ENCODE data around the gene KCNMA1.

KCNMA1 gene

DNA sequence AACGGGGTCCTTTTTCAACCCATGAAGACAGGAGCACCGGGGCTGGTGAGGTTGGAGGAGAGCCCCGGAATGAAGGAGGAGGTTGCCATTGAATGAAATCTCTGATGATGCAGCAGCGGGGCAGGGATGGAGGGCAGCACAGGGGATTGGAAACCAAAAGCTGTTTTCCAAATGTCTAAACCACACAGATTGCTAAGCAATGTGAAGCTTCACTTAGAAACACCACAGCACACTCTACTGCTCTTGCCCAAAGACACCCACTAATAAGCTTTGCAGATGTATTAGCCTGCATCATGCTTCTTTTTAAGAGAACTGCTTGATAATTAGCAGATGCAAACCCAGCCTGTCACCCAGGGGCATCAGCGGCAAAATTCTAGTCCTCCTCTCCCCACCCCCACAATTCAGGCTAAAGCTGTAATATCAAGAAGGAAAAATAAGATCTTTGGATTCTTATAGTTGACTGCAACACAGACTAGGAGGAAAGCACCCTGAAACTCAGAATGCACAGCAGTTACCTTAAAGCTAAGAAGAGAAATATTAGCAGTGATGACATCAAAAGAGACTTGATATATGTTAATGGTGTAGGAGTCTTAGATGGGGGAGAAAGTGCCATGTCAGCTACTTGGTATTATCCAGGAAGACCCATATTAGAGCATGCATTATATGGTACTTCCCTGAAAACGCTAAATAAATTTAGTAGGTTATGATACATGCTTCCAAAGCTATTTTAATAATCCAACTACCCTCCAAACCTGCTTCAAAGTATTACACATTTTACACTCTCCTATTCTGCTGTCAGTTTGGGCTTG lies 666.7 kb downstream of the KCNMA1 start:
- no peak for DNase-seq

DNA sequence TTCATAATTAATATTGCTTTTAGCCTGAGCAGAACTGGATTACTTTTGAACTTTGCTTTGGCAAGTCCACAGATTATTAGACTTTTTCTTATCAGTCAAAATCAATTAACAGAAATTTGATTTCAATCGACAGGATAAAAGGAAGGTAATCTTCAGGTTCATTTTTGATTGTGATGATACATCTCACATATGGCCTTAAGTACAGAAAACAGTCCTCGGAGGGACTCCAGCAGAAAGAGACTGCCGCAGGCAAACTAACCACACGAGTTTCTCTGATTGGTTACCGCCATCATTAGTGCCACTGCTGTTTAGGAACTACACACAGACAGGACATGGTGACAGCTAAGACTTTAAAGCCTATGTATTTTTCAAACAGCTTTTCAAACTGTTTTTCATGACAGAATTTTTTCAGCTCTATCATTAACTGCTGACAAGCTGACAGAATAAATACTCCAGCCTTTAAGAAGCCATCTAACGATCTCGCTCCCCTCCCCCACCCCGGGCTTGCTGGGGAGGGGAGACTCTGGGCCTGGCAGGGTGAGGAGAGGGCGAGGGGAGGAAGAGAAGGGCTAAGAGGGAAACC lies 668.2 kb downstream of the KCNMA1 start:
- DNase-seq = no peak

GRCh38 chr10:76968483-76968882 lies 669.1 kb downstream of the KCNMA1 start:
- DNase-seq = no peak

- DNase-seq = no peak
These were observed 674.8 kb downstream of the KCNMA1 start for GRCh38 chr10:76962851-76963250.

- DNase-seq = peak in 1 of 4 experiments; percentile 17
These were observed 675.8 kb downstream of the KCNMA1 start for GRCh38 chr10:76961841-76962240.

- DNase-seq = no peak
These were observed 678.5 kb downstream of the KCNMA1 start for GRCh38 chr10:76959111-76959510.

- no peak for DNase-seq
These were observed 682.8 kb downstream of the KCNMA1 start for GRCh38 chr10:76954838-76955237.

- DNase-seq = no peak
These were observed 687.3 kb downstream of the KCNMA1 start for GRCh38 chr10:76950354-76950753.

DNA sequence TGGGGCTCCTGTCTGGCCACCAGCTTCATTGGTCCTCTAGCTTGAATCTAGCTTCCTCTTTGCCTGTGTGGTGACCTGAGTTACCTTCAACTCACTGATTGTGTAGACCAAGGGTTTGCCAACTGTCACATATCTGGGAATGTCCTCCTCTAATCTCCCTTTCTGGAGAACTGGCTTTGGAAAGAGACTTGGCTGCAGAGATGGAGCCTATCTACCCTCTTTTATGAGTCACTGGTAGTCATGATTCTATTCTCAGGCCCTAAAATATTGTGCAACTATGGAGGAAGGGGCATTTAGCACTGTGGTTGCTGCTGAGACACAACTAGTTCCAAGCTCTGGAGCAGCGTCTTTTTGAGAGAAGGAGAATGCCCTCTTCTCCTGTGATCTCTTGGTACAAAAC lies 691.3 kb downstream of the KCNMA1 start:
- DNase-seq = peak in 3 of 4 experiments; percentile 7 to 53 (median 42)

- no peak for DNase-seq
These were observed 692.4 kb downstream of the KCNMA1 start for GRCh38 chr10:76945166-76945565.

DNA sequence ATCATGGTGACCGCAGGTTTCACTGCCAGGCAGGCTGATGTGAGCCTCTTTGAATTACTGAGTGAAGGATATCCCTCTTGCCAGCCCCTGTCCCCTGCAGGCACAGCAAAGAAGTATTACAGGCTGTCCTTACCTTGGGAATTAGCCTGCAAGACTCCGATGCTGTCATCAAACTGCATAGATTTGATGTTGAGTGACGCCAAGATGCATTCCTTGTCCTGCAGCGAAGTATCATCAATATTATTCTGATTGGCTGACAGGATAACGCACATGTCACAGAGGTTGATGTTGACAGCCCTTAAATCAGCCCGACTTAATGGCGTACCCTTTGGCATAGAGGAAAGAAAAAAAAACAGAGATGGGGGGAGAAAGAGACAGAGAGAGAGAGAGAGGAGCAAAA lies 693.0 kb downstream of the KCNMA1 start:
- no peak for DNase-seq

DNA sequence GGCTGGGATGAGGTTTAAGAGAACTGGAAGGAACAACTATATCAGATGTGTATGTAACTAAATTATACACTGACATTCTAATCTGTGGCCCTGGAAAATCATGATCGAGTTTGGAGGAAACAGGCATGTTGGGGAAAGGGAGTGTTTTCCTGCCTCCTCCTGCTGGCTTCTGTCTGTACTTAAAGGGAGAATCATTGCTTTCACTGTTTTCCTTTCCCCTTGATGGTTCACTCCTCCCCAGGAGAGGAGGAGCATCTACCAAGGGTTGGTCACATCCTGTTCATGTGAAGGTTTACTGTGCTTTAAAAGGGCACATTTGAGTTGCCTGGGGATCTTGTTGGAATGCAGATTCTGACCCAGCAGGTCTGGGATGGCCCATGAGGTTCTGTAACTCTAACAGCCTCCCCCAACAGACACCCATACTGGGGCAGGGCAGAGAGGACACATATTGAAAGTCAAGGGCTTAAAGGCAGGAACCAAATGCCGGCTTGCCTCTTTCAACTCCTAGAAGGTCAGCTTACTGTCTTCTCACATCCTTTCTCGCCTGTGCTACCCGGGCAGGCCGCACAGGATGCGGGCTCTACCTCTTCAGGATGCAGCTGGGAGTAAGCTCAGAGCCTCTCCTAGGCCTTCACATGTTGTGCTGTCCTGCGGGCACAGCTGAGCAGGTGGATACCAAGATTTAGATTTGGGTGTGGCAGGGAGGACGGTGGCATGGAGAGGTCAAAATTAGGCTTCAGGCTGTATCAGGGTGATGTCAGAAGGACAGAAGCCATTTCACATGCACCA lies 694.8 kb downstream of the KCNMA1 start:
- no peak for DNase-seq

DNA sequence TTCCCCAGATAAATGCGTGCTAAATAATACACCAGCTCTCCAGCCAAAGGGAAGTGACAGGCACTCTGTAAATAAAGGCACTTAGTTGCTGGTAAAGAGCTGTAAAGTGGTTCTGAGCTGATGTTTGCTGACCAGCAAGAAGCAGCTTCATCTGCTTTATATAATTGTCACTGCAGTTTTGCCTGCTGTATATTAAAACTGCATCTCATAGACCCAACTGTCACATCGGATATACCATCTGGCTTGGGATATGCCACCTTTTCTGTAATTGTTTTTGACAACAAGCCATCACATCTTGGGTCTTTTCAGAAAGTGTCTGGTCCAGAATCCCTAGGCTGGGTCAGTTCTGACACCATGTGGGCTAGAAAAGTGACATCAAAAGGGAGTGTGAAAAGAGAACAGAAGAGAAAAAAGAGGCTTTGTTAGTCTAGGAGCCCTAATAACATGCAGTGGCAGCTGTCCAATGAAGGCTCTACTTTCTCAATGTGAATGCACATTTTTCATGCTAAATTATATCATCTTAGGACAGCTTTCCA lies 697.6 kb downstream of the KCNMA1 start:
- no peak for DNase-seq

- DNase-seq = no peak
These were observed 700.4 kb downstream of the KCNMA1 start for GRCh38 chr10:76937181-76937600.

GRCh38 chr10:76935941-76936613 lies 701.5 kb downstream of the KCNMA1 start:
- DNase-seq = no peak

GRCh38 chr10:76928565-76928964 lies 709.0 kb downstream of the KCNMA1 start:
- no peak for DNase-seq

DNA sequence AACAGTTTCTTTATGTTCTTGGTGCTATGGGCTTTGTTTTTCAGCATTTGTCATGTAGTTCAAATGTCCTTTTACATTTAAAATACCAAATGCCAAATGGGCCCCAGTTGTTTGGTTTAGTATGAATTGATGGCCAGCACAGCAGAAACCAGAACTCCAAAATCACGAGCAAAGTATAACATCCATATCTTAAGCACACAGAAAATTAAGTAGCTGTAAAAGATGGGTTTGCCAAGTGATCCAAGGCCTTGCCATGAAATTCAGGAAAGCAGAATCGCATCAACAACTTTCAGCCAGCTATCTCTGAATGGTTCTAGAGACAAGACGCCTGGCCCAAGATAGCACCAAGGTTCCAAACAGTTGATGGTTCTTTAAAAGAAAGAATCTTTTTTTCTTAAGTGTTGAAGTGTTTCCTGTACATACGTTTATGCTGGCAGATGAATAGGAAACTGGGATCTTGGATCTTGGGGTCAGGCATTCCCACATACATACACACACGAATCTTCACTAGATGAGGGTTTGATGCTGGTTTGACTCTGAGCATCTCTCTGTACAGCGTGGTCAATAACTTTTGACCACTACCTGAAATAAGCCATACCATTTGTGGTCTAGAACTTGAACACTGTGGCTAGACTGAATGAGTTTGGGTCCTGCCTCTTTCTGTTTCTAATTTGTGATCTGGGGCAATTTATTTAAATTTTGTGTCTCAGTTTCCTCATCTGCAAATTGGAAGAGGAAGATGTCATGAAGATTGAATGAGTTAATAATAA lies 711.8 kb downstream of the KCNMA1 start:
- DNase-seq = no peak

DNA sequence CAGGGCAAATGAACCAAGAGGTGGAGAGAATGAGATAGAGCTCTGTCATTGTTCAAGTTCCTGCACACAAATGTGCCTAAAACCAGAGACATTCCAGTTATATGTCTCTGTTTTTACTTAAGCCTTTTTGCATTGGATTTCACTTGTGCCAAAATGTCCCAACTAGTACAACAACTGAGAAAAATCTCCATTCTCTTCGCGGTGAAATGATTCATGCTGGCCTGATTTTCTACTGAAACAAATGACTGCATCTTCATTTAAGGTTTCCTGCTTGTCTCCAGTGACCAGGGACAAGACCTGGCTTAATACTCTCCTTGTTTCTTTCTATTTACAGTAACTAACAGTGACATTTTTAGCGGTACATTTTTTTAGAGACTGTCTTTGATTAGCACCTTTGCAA lies 714.9 kb downstream of the KCNMA1 start:
- DNase-seq = no peak

DNA sequence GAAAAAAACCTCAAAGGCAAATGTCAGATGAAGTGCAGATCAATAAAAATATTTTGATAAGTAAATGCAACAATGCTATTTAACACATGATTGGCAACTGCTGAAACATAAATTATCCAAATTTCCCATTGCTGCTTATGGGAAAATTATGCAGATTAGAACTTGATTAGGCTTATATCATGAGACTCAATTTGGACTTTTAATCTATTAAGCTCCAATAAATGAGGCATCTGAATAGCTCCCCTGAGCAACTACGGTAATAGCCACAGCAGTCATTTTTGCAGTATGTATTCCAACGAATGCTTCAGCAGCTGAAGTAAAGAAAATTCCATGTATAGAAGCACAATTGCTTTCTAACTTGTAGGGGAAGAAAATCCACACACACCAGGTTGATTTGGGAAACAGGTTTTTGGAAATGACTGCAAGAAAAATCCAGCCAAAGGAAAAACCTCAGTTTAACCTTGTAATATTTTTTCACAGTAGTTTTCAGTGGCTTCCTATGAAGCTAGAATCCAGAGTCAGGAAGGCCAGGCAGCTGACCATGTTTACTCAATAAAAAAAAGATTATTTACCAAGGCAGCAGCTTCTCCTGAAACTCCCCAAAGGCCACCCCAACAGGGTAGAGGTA lies 716.1 kb downstream of the KCNMA1 start:
- no peak for DNase-seq

DNA sequence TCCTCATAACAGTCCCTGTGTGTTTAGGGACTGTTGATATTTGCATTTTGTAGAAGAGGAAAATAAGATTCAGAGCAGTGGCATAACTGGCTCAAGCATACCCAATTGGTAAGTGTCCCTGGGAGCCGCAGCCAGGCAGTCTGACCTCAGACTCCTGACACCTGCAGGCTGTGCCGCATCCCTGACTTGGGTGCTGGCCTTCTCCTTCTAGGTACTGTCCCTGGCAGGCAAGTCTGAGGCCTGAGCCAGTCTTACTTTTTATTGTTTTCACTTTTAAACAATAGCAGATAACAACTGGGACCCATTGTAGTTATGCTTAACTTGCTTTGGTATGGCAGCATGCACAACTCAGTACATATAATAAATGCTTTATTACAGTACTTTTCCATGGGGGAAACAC lies 717.0 kb downstream of the KCNMA1 start:
- DNase-seq = no peak

DNA sequence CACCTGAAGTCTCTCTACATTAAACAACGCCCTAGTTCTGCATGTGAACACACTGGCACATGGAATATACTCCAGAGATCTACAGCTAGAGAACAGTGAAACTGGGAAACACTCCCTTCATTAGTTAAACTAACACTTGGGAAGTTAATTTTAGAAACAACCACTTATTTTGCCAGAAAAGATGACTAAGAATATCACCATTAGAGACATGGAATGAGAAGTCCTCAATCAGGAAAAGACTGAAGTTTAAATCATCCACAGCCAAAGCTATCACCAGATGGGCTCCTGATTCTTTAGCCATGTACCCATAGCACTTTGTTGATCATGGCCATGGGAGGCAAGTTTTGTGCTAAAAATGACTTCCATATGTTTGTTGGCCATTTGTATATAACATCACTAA lies 719.5 kb downstream of the KCNMA1 start:
- DNase-seq = no peak

Data from suppressor macrophage (primary cell).